Esophagus muscularis mucosa (tissue), 4 donors: ENCODE data around the gene DYNC2LI1.

Experiments
- CTCF ChIP-seq, 3 experiments: fragments of 200-600 bp in 2 of 3; fragments of 450-650 bp in 1 of 3; sonication (generic) in 2 of 3; IDR thresholded peaks; one replicate each; pipeline ENCODE4 v1.5.1; 2017 to 2019; ENCODE audit warnings: antibody characterized with exemption in 3 of 3, mild to moderate bottlenecking in 2 of 3, moderate library complexity in 1 of 3
- EP300 ChIP-seq: sonication (generic); formaldehyde crosslinking; IDR thresholded peaks from one replicate; pipeline ENCODE4 v1.6.1; 2017; ENCODE audit warnings: antibody characterized with exemption
- POLR2AphosphoS5 ChIP-seq, 2 donors: sonication (generic); formaldehyde crosslinking; IDR thresholded peaks; one replicate each; pipeline ENCODE4 v1.6.1; 2017; ENCODE audit warnings: antibody characterized with exemption in 2 of 2

GRCh38 chr2:43738257-43738656 lies 35.6 kb upstream of the DYNC2LI1 start:
- TF ChIP-seq POLR2AphosphoS5 (IDR thresholded peaks at IDR 0.05) (no peak), CTCF (IDR thresholded peaks at IDR 0.05) (no peak), EP300 (no peak)
